Amniotic epithelial cell (primary cell): ENCODE data around the gene ANO2.

Experiments used
- DNase-seq: peaks from one replicate; pipeline ENCODE4 v3.0.0-alpha.2; 2010; ENCODE audit warnings: low read depth

ANO2 gene

GRCh38 chr12:5513406-5513805 is 431.7 kb downstream of the ANO2 start:
- no peak for DNase-seq
